Spleen (tissue), 7 donors: ENCODE data around the gene SLC20A1.
"Not testable (repeated sequence)": the region's sequence is repeated elsewhere in the genome, so short reads cannot be mapped to it uniquely, and the experiment has no call there.

ENCODE experiments used
- POLR2A ChIP-seq, 3 donors: fragments of 450-650 bp; IDR thresholded peaks; one replicate each; pipeline ENCODE4 v1.5.1; 2017; ENCODE audit warnings: antibody characterized with exemption in 3 of 3, mild to moderate bottlenecking in 1 of 3
- POLR2AphosphoS5 ChIP-seq, 3 donors: sonication (generic); formaldehyde crosslinking; IDR thresholded peaks; one replicate each; pipeline ENCODE4 v1.5.1; 2017; ENCODE audit warnings: antibody characterized with exemption in 3 of 3
- TF ChIP-seq, protein P1 (sequence below), 11 experiments: fragments of 200-600 bp in 7 of 11; fragments of 450-650 bp in 4 of 11; sonication (generic) in 4 of 11; IDR thresholded peaks in 8 of 11; conservative IDR thresholded peaks in 3 of 11; 1 replicate in 7 of 11; 2 replicates in 4 of 11; pipeline versions ENCODE4 v1.4.0 to v1.8.0; 2016 to 2021; ENCODE audit warnings: antibody characterized with exemption in 11 of 11, inconsistent platforms in 4 of 11, mild to moderate bottlenecking in 1 of 11
- donor health status: DM: no; HTN: no; CAD: no; lungs with moderate emphysema.
- donor health status: DM: no; HTN: no; CAD: no.
- donor health status: DM: no; HTN: no; CAD: no.

DNA sequence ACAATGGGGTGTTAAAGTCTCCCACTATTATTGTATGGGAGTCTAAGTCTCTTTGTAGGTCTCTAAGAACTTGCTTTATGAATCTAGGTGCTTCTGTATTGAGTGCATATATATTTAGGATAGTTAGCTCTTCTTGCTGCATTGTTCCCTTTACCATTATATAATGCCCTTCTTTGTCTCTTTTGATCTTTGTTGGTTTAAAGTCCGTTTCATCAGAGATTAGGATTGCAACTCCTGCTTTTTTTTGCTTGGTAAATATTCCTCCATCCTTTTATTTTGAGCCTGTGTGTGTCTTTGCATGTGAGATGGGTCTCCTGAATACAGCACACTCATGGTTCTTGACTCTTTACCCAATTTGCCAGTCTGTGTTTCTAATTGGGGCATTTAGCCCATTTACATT lies 33.5 kb upstream of the SLC20A1 start:
- TF ChIP-seq, protein P1, sequence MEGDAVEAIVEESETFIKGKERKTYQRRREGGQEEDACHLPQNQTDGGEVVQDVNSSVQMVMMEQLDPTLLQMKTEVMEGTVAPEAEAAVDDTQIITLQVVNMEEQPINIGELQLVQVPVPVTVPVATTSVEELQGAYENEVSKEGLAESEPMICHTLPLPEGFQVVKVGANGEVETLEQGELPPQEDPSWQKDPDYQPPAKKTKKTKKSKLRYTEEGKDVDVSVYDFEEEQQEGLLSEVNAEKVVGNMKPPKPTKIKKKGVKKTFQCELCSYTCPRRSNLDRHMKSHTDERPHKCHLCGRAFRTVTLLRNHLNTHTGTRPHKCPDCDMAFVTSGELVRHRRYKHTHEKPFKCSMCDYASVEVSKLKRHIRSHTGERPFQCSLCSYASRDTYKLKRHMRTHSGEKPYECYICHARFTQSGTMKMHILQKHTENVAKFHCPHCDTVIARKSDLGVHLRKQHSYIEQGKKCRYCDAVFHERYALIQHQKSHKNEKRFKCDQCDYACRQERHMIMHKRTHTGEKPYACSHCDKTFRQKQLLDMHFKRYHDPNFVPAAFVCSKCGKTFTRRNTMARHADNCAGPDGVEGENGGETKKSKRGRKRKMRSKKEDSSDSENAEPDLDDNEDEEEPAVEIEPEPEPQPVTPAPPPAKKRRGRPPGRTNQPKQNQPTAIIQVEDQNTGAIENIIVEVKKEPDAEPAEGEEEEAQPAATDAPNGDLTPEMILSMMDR (IDR thresholded peaks at IDR 0.05 in 8 of 11, conservative IDR thresholded peaks at IDR 0.05 in 3 of 11) = not testable (repeated sequence)
- not testable (repeated sequence) for TF ChIP-seq POLR2AphosphoS5, POLR2A (IDR thresholded peaks at IDR 0.05)
